Activated CD8-positive, alpha-beta T cell treated with anti-CD3 and anti-CD28 coated beads for 36 hours (primary cell): ENCODE measurements around the gene GGT6. TPM values are rescaled to one million over a fixed set of nuclear protein-coding genes. Genes with fewer than 3 reads are reported as not detected.

ENCODE experiments used
- ATAC-seq: fragments of 200-7000 bp; cut with Tn5 transposase; one replicate; pipeline ENCODE4 v1.10.0; 2021; ENCODE audit warnings: mild to moderate bottlenecking, moderate library complexity
- CTCF ChIA-PET: fragments of 350-600 bp; sonication (Branson Sonifier 250); formaldehyde crosslinking; loops from one replicate; lab custom pipeline; 2021; ENCODE audit warnings: antibody characterized with exemption; lab: Charles Lee
- POLR2A ChIA-PET: fragments of 350-600 bp; sonication (Branson Sonifier 250); formaldehyde crosslinking; loops from one replicate; lab custom pipeline; 2021; ENCODE audit warnings: antibody characterized with exemption; lab: Charles Lee
- DNase-seq: peaks from one replicate; pipeline ENCODE4 v3.0.0-alpha.2; 2020
- H3K27ac Mint-ChIP-seq: one replicate; pipeline ENCODE4 v1.8.0; 2021; ENCODE audit warnings: mild to moderate bottlenecking, mixed read lengths
- H3K27me3 Mint-ChIP-seq: one replicate; pipeline ENCODE4 v1.8.0; 2021; ENCODE audit warnings: mixed read lengths
- H3K36me3 Mint-ChIP-seq: one replicate; pipeline ENCODE4 v1.8.0; 2021; ENCODE audit warnings: low read depth, mixed read lengths
- H3K4me1 Mint-ChIP-seq: one replicate; pipeline ENCODE4 v1.8.0; 2021; ENCODE audit warnings: low read depth, mixed read lengths
- H3K4me3 Mint-ChIP-seq: one replicate; pipeline ENCODE4 v1.8.0; 2021; ENCODE audit warnings: mild to moderate bottlenecking, moderate library complexity, mixed read lengths
- H3K9me3 Mint-ChIP-seq: one replicate; pipeline ENCODE4 v1.8.0; 2021; ENCODE audit warnings: mixed read lengths
- intact Hi-C: fragments of 100-400 bp; cut with micrococcal nuclease; formaldehyde crosslinking; loops from one replicate; pipeline ENCODE4 v1.10.0; 2022
- total RNA-seq, 2 experiments: library from RNA; stranded (reverse); gene quantifications; one replicate each; pipeline ENCODE4 v1.2.3, GENCODE V29; 2021
- TF ChIP-seq, protein P1 (sequence below): fragments of 200-600 bp; IDR thresholded peaks from one replicate; pipeline ENCODE4 v1.8.0; 2022; ENCODE audit warnings: antibody characterized with exemption, mild to moderate bottlenecking

Gene GGT6
- total RNA-seq, 2 experiments from 2014 or later, result not detected

DNA sequence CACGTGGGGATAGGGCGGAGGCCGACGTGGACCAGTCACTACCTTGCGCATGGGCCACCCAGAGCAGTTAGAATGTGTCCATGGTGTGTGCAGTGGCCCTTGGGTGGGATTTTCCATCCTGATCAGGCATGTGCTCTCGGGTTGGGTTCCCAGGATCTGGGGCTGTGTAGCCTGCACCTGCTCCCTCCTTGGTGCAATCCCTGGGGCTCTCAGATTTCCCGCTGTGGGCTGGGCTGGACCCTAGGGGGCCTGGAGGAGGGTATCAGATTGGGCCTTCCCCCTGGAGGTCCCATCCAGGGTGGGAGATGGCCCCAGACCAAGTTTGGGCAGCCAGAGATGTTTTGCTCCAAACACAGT, 25.2 kb upstream of the GGT6 start:
- Mint-ChIP-seq H3K4me3 (no peak overlapping the region), H3K36me3 (no peaks in the 10 kb centered on the region), H3K27me3 (peaks cover 39% of the 10 kb centered on the region), H3K9me3 (no peaks in the 10 kb centered on the region), H3K27ac (no peak overlapping the region), H3K4me1 (peaks cover 6% of the 10 kb centered on the region)
- intact Hi-C loops, result no loop called here
- TF ChIP-seq, protein P1, sequence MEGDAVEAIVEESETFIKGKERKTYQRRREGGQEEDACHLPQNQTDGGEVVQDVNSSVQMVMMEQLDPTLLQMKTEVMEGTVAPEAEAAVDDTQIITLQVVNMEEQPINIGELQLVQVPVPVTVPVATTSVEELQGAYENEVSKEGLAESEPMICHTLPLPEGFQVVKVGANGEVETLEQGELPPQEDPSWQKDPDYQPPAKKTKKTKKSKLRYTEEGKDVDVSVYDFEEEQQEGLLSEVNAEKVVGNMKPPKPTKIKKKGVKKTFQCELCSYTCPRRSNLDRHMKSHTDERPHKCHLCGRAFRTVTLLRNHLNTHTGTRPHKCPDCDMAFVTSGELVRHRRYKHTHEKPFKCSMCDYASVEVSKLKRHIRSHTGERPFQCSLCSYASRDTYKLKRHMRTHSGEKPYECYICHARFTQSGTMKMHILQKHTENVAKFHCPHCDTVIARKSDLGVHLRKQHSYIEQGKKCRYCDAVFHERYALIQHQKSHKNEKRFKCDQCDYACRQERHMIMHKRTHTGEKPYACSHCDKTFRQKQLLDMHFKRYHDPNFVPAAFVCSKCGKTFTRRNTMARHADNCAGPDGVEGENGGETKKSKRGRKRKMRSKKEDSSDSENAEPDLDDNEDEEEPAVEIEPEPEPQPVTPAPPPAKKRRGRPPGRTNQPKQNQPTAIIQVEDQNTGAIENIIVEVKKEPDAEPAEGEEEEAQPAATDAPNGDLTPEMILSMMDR, result no peak
- POLR2A ChIA-PET, result no interaction called here
- no peak for ATAC-seq
- DNase-seq, result no peak
- CTCF ChIA-PET, result interaction anchor here (1.7 to 2.1 kb wide), 2 partner anchors 18 to 19 kb away, joined by 6 to 12 read pairs; no protein-coding TSS in a partner anchor

DNA sequence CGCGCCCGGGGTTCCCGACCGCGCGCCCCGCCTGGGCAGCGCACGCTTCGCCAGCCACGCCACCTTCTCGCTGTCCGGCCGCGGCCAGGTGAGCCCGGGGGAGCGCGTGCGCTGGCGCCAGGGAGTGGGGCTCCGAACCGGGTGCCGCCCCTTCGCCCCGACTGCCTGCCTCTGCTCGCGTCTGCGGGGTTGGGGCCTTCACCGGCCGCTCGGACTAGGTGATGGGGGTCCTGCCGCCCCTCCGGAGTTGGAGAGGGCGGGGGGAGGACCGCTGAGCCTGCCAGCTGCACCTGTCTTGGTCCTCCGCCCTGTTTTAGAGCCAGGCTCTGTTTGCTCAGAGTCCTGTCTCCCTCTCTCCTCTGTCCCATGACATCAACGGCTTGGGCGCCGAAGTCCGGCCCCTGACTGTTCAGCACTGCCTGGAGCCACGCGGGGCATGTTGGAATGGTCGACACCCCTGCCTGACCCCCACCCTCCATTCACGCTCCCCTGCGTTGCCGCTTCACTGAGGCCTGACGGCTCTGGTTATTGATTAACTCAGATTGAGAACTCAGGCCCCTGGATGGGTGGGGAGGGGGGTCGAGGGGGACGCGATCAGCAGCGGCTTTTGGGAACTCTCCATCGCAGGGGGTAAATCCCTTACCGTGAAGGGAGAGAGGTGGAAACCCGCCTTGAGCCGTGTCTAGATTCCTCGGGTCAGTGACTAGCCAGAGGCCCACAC, 24.7 kb upstream of the GGT6 start:
- TF ChIP-seq, protein P1, result no peak
- CTCF ChIA-PET, result interaction anchor here (1.7 kb wide), 1 partner anchor 18 kb away, joined by 6 read pairs; no protein-coding TSS in a partner anchor
- ATAC-seq, result no peak
- H3K36me3 Mint-ChIP-seq, result no peaks in the 10 kb centered on the region
- peak overlapping the region; percentile 40 for H3K4me3 Mint-ChIP-seq
- POLR2A ChIA-PET, result interaction anchor here (0.6 kb wide), 1 partner anchor 15 kb away, joined by 3 read pairs; no protein-coding TSS in a partner anchor
- H3K27ac Mint-ChIP-seq, result no peak overlapping the region
- H3K27me3 Mint-ChIP-seq, result peaks cover 36% of the 10 kb centered on the region
- no peak for DNase-seq
- no peaks in the 10 kb centered on the region for H3K9me3 Mint-ChIP-seq
- intact Hi-C loops, result no loop called here
- peaks cover 6% of the 10 kb centered on the region for H3K4me1 Mint-ChIP-seq

DNA sequence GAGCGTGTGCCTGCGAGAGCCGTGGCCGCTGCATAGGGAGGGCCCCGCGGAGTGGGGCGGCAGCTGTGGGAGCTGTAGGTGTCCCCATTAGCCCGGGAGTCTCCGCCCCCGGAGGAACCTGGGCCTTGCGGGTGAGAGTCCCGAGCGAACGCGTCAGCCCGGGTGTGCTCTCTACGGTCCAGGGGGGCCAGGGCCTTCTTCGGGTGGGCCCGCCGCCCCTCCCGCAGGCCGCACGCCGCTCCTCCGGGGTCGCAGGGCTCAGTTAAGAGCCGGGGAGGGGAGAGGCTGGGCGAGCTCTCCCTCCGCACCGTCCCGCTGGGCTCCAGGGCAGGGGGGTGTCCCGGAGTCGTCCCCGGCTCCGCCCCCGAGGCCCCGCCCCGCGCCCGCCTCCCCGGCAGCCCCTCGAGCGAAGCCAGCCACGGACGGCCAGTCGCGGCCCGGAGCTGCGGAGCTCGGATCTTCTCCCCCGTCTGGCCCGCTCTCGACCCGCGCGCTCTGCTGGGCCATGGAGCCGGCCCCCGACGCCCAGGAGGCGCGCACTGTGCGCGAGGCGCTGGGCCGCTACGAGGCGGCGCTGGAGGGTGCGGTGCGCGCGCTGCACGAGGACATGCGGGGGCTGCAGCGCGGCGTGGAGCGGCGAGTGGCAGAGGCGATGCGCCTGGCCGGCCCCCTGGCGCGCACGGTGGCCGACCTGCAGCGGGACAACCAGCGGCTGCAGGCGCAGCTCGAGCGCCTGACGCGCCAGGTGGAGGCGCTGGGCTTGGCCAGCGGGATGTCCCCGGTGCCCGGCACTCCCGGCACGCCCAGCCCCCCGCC, 23.9 kb upstream of the GGT6 start, which contains the start of gene SMTNL2:
Gene SMTNL2, plus strand, starts transcription at position 429 of the 816 bp plus-strand sequence. Its CDS starts 77 bp downstream, at position 506.
- ChIA-PET CTCF (interaction anchor here (1.1 to 1.7 kb wide), 3 partner anchors 11 to 24 kb away, joined by 3 to 6 read pairs (median 4); no protein-coding TSS in a partner anchor), POLR2A (interaction anchor here (0.6 kb wide), 1 partner anchor 14 kb away, joined by 3 read pairs; no protein-coding TSS in a partner anchor)
- TF ChIP-seq, protein P1, result no peak
- H3K4me1 Mint-ChIP-seq, result peaks cover 6% of the 10 kb centered on the region
- H3K27me3 Mint-ChIP-seq, result peaks cover 36% of the 10 kb centered on the region
- H3K27ac Mint-ChIP-seq, result no peak within 1 kb of the TSS
- H3K4me3 Mint-ChIP-seq, result peak within 1 kb of the TSS; percentile 56
- H3K36me3 Mint-ChIP-seq, result no peaks in the 10 kb centered on the region
- ATAC-seq, result peak; percentile 70
- DNase-seq, result peak; percentile 25
- intact Hi-C loops, result no loop called here
- no peaks in the 10 kb centered on the region for H3K9me3 Mint-ChIP-seq

DNA sequence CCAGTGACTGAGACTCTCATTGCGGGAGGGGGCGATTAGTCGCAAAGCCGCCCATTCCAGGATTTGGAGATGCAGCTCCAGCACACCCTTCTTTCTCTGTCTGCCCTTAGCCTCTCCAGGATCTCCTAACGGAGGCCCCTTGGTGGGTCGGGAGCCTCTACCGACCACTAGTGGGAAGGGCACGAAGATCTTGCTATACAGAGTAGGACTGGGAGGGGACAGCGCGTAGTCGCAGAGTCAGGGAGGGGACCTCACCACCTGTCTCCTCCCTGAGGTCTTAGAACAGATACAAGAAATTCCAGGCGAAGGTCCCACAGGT, 23.4 kb upstream of the GGT6 start:
- ATAC-seq, result peak; percentile 66
- no peak overlapping the region for H3K27ac Mint-ChIP-seq
- H3K27me3 Mint-ChIP-seq, result peaks cover 36% of the 10 kb centered on the region
- H3K4me3 Mint-ChIP-seq, result peak overlapping the region; percentile 56
- peaks cover 6% of the 10 kb centered on the region for H3K4me1 Mint-ChIP-seq
- H3K9me3 Mint-ChIP-seq, result no peaks in the 10 kb centered on the region
- peak; percentile 27 for DNase-seq
- CTCF ChIA-PET, result interaction anchor here (1.1 to 2.8 kb wide), 4 partner anchors 11 to 25 kb away, joined by 3 to 13 read pairs (median 5); no protein-coding TSS in a partner anchor
- TF ChIP-seq, protein P1, result peak; percentile 12
- intact Hi-C loops, result no loop called here
- no peaks in the 10 kb centered on the region for H3K36me3 Mint-ChIP-seq
- POLR2A ChIA-PET, result no interaction called here
